Skeletal muscle tissue (tissue), 4 donors: ENCODE results near the gene COQ8B. TPM values are rescaled to one million over a fixed set of nuclear protein-coding genes. Genes with fewer than 3 reads are reported as not detected.

Experiments used
- H3K27ac ChIP-seq: one replicate; pipeline ENCODE4 v1.7.0; 2013; ENCODE audit warnings: mild to moderate bottlenecking, low read depth, low read length, inconsistent platforms
- H3K27me3 ChIP-seq, 3 donors: one replicate each; pipeline ENCODE4 v1.7.0; 2013; ENCODE audit warnings: low read length in 3 of 3; ENCODE audit not compliant: control insufficient read depth in 3 of 3, insufficient read depth in 3 of 3
- H3K36me3 ChIP-seq, 3 donors: one replicate each; pipeline ENCODE4 v1.7.0; 2013; ENCODE audit warnings: low read length in 3 of 3; ENCODE audit not compliant: control insufficient read depth in 3 of 3, insufficient read depth in 3 of 3
- H3K4me1 ChIP-seq, 3 donors: one replicate each; pipeline ENCODE4 v1.7.0; 2013; ENCODE audit warnings: low read length in 3 of 3, mild to moderate bottlenecking in 3 of 3; ENCODE audit not compliant: control insufficient read depth in 3 of 3, insufficient read depth in 3 of 3
- H3K4me3 ChIP-seq, 3 donors: one replicate each; pipeline ENCODE4 v1.7.0; 2013; ENCODE audit warnings: low read length in 3 of 3
- H3K9ac ChIP-seq, 3 donors: one replicate each; pipeline ENCODE4 v1.7.0; 2013; ENCODE audit warnings: low read length in 3 of 3, mild to moderate bottlenecking in 3 of 3, moderate library complexity in 2 of 3, low read depth in 1 of 3
- H3K9me3 ChIP-seq, 3 donors: one replicate each; pipeline ENCODE4 v1.7.0; 2013; ENCODE audit warnings: low read length in 3 of 3; ENCODE audit not compliant: control insufficient read depth in 3 of 3
- total RNA-seq: library from RNA; depleted of rRNA; stranded (reverse); fragments of >200 nt; gene quantifications from one replicate; pipeline ENCODE4 v1.2.3, GENCODE V29; 2014
- donor health status: Osteomylitis.

COQ8B gene
- total RNA-seq, 1 donor from 2014 or later, result 19.3 TPM

DNA sequence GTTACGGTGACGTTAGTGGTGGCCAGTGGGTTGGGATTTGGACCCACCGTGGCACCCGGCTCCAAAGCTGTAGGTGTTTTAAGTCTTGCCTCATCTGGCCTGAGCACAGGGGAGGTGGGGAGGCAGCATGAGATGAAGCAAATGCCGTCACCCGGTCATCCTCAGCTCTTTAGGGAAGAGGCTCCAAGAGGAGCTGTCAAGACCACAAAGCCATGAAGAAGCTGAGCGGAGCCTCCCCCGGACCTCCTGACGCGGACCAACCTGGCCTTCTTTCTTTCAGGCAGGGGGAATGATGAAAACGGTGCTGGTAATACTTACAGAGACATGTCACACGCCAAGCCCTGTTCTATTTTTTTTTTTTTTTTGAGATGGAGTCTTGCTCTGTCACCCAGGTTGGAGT, 26.2 kb upstream of the COQ8B start:
- H3K36me3 ChIP-seq, result peaks cover 19 to 24% (median 20%) of the 10 kb centered on the region in 3 donors
- H3K27me3 ChIP-seq, result no peaks in the 10 kb centered on the region
- no peak overlapping the region for H3K4me3 ChIP-seq
- H3K4me1 ChIP-seq, result peaks cover 20 to 31% (median 31%) of the 10 kb centered on the region in 3 donors
- no peaks in the 10 kb centered on the region for H3K9me3 ChIP-seq
- no peak overlapping the region for H3K9ac ChIP-seq
- H3K27ac ChIP-seq, result no peak overlapping the region

DNA sequence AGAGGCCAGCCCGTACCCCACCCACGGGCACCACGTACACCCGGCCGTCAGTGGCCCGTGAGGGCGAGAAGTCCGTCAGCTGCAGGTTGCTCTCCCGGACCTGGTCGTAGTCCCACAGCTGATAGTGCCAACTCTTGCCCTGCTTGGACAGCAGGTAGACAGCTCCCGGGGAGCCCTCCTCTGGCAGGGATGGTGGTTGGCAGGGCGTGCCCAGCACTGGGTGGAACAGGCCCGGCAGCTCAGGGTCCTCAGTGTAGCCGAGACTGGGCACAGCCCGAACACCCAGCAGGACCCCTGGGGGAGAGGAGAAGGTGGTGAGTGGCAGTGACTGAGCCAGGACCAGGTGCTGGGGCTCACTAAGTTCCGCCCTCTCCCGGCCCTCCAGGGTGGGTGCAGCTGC, 25.8 kb upstream of the COQ8B start:
- H3K27me3 ChIP-seq, result no peaks in the 10 kb centered on the region
- H3K9ac ChIP-seq, result peak overlapping the region in 1 of 3 donors; percentile 16
- H3K36me3 ChIP-seq, result peaks cover 21 to 27% (median 22%) of the 10 kb centered on the region in 3 donors
- H3K27ac ChIP-seq, result no peak overlapping the region
- H3K9me3 ChIP-seq, result no peaks in the 10 kb centered on the region
- H3K4me3 ChIP-seq, result no peak overlapping the region
- peaks cover 20 to 31% (median 31%) of the 10 kb centered on the region in 3 donors for H3K4me1 ChIP-seq

DNA sequence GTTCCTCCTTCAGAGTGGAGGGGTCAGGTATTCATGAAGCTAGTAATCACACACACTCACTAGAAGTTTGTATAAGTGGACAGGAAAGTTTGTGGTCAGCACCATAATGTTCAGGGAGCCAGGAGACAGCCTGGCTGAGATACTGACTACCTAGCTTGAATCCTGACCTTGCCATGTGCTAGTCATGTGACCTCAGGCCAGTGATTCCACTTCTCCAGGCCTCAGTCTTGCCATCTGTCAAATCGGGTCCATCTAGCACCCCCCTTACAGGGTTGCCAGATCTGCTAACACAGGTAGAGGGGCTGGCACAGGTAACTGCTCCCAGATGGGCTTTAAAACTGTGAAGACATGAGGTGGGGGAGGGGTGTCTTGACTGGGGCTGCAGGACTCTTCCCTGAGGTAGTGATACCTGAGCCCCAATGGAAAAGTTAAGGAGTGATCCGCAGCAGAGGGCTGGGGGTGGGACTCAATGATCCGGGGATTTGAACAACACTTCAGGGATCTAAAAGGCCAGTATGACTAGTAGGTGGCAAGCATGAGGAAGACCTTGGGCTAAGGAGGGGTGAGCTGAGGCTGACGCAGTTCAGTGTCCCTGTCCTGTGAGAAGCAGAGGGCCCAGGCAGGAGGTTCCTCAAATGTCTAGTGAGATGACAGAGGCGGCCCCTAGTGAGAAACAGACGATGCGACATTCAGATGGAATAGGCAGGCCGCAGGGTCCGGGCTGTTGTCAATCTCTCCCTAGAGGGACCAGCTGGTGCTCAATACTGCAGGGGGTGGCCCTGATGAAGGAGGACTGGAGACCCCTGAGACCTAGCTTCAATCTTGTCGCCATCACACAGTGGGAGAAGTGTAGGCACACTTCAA, 25.1 kb upstream of the COQ8B start:
- H3K27me3 ChIP-seq, result no peaks in the 10 kb centered on the region
- H3K27ac ChIP-seq, result no peak overlapping the region
- no peaks in the 10 kb centered on the region for H3K9me3 ChIP-seq
- H3K4me1 ChIP-seq, result peaks cover 20 to 31% (median 31%) of the 10 kb centered on the region in 3 donors
- H3K36me3 ChIP-seq, result peaks cover 29 to 34% (median 30%) of the 10 kb centered on the region in 3 donors
- peak overlapping the region in 1 of 3 donors; percentile 50 for H3K9ac ChIP-seq
- H3K4me3 ChIP-seq, result no peak overlapping the region

DNA sequence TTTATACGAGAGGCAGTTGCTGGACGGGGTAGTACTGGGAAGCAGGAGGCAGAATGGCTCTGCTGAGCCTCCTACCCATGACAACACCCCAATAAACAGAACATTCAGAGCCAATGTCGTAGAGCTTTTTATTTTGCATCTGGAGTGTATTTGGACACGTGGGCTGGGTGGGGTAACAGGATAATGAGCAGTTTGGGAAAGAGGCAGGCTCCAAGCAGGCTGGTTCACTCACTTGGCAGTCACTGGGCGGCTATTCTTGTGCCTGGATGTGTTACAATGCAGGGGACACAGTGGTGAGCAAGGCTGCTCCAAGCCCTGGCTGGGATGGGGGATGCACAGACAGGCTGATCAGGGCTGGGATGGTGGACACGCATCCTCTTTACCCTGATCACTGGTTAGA, 24.1 kb upstream of the COQ8B start:
- Histone ChIP-seq H3K27me3 (no peaks in the 10 kb centered on the region), H3K36me3 (peaks cover 32 to 38% (median 34%) of the 10 kb centered on the region in 3 donors), H3K9ac (peak overlapping the region in 1 of 3 donors; percentile 68), H3K9me3 (no peaks in the 10 kb centered on the region), H3K4me3 (peak overlapping the region in 1 of 3 donors; percentile 13), H3K27ac (peak overlapping the region; percentile 18), H3K4me1 (peaks cover 20 to 31% (median 29%) of the 10 kb centered on the region in 3 donors)

DNA sequence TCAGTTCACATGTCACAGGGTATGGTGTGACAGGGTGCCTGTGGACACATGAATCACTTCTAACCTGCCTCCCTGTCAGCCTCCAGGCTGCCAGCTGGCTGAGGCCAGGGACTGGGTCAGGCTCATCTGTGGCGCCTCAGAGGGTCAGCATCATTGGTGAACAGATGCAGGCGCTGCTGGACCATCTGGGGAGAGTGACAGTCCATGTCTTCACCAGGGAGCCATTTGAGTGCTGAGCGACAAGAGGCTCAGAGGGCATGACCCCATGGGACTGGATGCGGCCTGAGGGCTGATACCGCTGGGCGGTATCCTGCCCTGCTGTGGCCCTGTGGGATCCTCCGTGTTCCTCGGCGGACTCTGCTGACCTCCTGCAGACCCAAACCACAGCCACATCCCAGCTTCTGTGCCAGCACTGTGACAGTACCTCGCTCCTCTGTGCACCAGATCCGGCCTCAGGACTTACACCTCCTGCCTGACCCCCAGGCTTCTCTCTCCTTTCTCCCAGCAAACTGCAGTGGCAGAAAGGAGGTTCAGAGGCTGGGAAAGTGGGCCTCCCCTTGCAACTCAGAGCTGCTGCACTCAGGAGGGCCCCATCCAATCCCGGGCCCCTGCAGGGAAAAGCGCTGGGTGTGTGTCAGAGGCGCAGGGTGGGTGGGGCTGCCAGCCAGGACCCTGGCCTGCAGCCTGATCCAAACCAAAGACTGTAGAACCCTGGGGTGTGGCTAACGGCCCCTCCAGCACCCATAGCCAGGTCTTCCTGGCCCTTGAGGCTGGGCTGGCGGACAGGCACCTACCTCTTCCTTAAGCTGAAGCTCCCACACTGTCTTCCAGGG, 23.4 kb upstream of the COQ8B start:
- no peaks in the 10 kb centered on the region for H3K27me3 ChIP-seq
- H3K9me3 ChIP-seq, result no peaks in the 10 kb centered on the region
- peaks cover 20 to 25% (median 25%) of the 10 kb centered on the region in 3 donors for H3K4me1 ChIP-seq
- H3K4me3 ChIP-seq, result no peak overlapping the region
- H3K27ac ChIP-seq, result peak overlapping the region; percentile 18
- H3K36me3 ChIP-seq, result peaks cover 36 to 42% (median 38%) of the 10 kb centered on the region in 3 donors
- H3K9ac ChIP-seq, result peak overlapping the region in 2 of 3 donors; percentile 57 to 68

DNA sequence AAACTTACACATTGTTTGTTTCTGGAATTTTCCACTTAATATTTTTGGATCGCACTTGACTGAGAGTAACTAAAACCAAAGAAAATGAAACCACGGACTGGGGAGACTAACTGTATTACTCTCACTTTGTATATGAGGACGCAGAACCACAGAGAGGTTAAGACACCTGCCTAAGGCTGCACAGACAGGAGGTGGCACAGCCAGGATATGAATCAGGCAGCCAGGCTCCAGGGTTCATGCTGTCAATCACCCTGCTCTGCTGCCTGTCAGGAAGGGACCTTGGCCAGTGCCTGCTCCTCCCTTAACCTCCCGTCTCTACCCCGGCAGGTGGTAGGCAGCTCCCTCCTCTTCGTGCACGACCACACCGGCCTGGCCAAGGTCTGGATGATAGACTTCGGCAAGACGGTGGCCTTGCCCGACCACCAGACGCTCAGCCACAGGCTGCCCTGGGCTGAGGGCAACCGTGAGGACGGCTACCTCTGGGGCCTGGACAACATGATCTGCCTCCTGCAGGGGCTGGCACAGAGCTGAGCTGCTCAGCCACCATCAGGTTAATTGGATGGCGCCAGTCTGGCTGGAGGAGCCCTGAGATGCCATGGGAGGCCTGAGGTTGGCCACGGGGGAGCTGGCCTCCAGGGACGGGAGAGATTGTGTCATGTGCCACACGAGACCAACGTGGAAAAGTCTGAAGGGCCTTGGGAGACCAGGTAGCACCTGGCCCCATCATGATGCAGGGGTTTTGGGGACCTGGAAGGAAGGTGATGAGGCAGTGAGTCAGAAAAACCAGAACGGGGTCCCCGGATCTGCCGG, 22.5 kb upstream of the COQ8B start:
- no peaks in the 10 kb centered on the region for H3K9me3 ChIP-seq
- H3K27ac ChIP-seq, result no peak overlapping the region
- peaks cover 20 to 25% (median 25%) of the 10 kb centered on the region in 3 donors for H3K4me1 ChIP-seq
- H3K36me3 ChIP-seq, result peaks cover 39 to 46% (median 42%) of the 10 kb centered on the region in 3 donors
- H3K4me3 ChIP-seq, result no peak overlapping the region
- peak overlapping the region in 2 of 3 donors; percentile 12 to 68 for H3K9ac ChIP-seq
- H3K27me3 ChIP-seq, result no peaks in the 10 kb centered on the region

DNA sequence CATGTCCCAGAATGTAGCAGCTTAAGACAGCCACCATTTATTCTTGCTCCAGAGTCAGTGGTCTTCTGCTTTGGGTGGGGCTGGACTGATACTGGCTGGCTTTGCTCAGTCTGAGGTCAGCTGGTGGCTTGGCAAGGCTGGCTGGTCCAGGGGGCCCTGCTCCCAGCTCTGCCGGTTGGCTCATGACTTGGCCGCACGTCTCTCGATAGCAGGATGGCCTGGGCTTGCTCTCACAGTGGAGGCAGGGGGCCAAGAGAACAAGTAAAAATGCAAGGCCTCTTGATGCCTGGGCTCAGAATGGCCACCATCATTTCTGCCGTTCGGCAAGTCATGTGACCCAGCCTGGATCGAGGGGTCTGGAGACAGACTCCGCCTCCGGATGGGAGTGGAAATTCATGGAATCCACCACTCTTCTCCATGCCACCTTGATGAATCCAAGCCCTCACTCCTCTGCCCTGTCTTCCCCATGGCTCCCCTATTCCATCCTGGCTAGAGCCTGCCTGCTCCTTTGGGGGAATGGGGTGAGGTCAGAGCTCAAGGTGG, 20.5 kb upstream of the COQ8B start:
- H3K4me3 ChIP-seq, result no peak overlapping the region
- H3K9me3 ChIP-seq, result no peaks in the 10 kb centered on the region
- peak overlapping the region in 1 of 3 donors; percentile 8 for H3K9ac ChIP-seq
- peaks cover 49 to 58% (median 56%) of the 10 kb centered on the region in 3 donors for H3K36me3 ChIP-seq
- no peaks in the 10 kb centered on the region for H3K27me3 ChIP-seq
- peaks cover 19 to 25% (median 25%) of the 10 kb centered on the region in 3 donors for H3K4me1 ChIP-seq
- H3K27ac ChIP-seq, result no peak overlapping the region

DNA sequence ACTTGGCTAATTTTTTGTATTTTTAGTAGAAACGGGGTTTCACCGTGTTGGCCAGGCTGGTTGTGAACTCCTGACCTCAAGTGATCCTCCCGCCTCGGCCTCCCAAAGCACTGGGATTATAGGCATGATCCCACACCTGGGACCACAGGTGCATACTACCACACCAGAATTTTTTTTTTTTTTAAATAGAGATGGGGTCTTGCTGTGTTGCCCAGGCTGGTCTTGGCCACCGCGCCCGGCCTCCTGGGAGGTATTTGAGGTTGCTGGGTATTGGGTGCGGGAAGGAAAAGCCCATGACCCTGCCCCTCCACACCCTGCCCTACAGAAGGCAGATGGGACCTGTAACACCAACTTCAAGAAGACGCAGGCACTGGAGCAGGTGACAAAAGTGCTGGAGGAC, 20.0 kb upstream of the COQ8B start:
- H3K9me3 ChIP-seq, result no peaks in the 10 kb centered on the region
- H3K36me3 ChIP-seq, result peaks cover 47 to 60% (median 58%) of the 10 kb centered on the region in 3 donors
- H3K4me1 ChIP-seq, result peaks cover 18 to 25% (median 24%) of the 10 kb centered on the region in 3 donors
- no peak overlapping the region for H3K9ac ChIP-seq
- H3K27me3 ChIP-seq, result no peaks in the 10 kb centered on the region
- H3K4me3 ChIP-seq, result no peak overlapping the region
- no peak overlapping the region for H3K27ac ChIP-seq
